IMR-90 (cell line): ENCODE results near the gene GAMT. TPM values are rescaled to one million over a fixed set of nuclear protein-coding genes. Genes with fewer than 3 reads are reported as not detected.

Experiments used
- ATAC-seq: fragments of 200-7000 bp; cut with Tn5 transposase; 2 replicates; pipeline ENCODE4 v1.9.1; 2020; ENCODE audit warnings: low read depth, mild to moderate bottlenecking, moderate library complexity
- BruUV-seq: library from RNA; stranded (reverse); fragments of 400-500 nt; replicated peaks from 2 replicates; lab custom pipeline; 2021; lab: Mats Ljungman, UMichigan
- CTCF ChIA-PET: fragments of 300-600 bp; formaldehyde crosslinking; extraction: SDS; loops from one replicate; lab custom pipeline; 2021; ENCODE audit warnings: antibody characterized with exemption; lab: Yijun Ruan, JAX
- POLR2A ChIA-PET: fragments of 300-600 bp; sonication (Branson Sonifier 250); formaldehyde crosslinking; loops from one replicate; lab custom pipeline; 2022; ENCODE audit warnings: antibody characterized with exemption; ENCODE audit not compliant: unreplicated experiment; lab: Charles Lee
- DNase-seq: peaks from one replicate; pipeline ENCODE4 v3.0.0; 2013
- H2AFZ ChIP-seq: replicated peaks from 2 replicates; pipeline ENCODE3; 2013; ENCODE audit warnings: low read length, mild to moderate bottlenecking; ENCODE audit not compliant: poor library complexity
- H2AK5ac ChIP-seq: 2 replicates; pipeline ENCODE4 v1.6.1; 2013; ENCODE audit warnings: low read depth, low read length, inconsistent platforms
- H2AK9ac ChIP-seq: replicated peaks from 2 replicates; pipeline ENCODE3; 2013; ENCODE audit warnings: mild to moderate bottlenecking, low read depth, low read length, moderate library complexity; ENCODE audit not compliant: poor library complexity
- H2BK120ac ChIP-seq: 2 replicates; pipeline ENCODE4 v1.6.1; 2013; ENCODE audit warnings: low read depth, low read length, inconsistent platforms
- H2BK15ac ChIP-seq: 3 replicates; pipeline ENCODE4 v1.6.1; 2013; ENCODE audit warnings: low read depth, low read length, inconsistent platforms
- H2BK20ac ChIP-seq: 2 replicates; pipeline ENCODE4 v1.6.1; 2013; ENCODE audit warnings: low read depth, mild to moderate bottlenecking, inconsistent platforms, low read length, moderate library complexity
- H2BK5ac ChIP-seq: 2 replicates; pipeline ENCODE4 v1.6.1; 2013; ENCODE audit warnings: mild to moderate bottlenecking, low read depth, low read length, inconsistent platforms; ENCODE audit not compliant: poor library complexity, severe bottlenecking
- H3K14ac ChIP-seq: replicated peaks from 2 replicates; pipeline ENCODE4 v1.6.1; 2013; ENCODE audit warnings: low read depth, low read length, inconsistent platforms
- H3K18ac ChIP-seq: 2 replicates; pipeline ENCODE4 v1.6.1; 2013; ENCODE audit warnings: low read depth, low read length, control low read depth
- H3K23ac ChIP-seq: 2 replicates; pipeline ENCODE4 v1.6.1; 2013; ENCODE audit warnings: low read depth, low read length, inconsistent platforms
- H3K27ac ChIP-seq: 2 replicates; pipeline ENCODE4 v1.5.1; 2013; ENCODE audit warnings: mild to moderate bottlenecking, control low read depth, low read length; ENCODE audit not compliant: insufficient read depth
- H3K27me3 ChIP-seq: 2 replicates; pipeline ENCODE4 v1.6.1; 2013; ENCODE audit warnings: low read length; ENCODE audit not compliant: control insufficient read depth, insufficient read depth
- H3K36me3 ChIP-seq: 2 replicates; pipeline ENCODE4 v1.6.1; 2013; ENCODE audit warnings: low read length, mixed read lengths; ENCODE audit not compliant: control insufficient read depth, insufficient read depth
- H3K4ac ChIP-seq: 2 replicates; pipeline ENCODE4 v1.6.1; 2013; ENCODE audit warnings: low read depth, low read length, inconsistent platforms
- H3K4me1 ChIP-seq: 2 replicates; pipeline ENCODE4 v1.6.1; 2013; ENCODE audit warnings: low read length, mixed read lengths; ENCODE audit not compliant: control insufficient read depth, insufficient read depth
- H3K4me2 ChIP-seq: 2 replicates; pipeline ENCODE4 v1.6.1; 2013; ENCODE audit warnings: low read depth, mild to moderate bottlenecking, control low read depth, low read length, moderate library complexity
- H3K4me3 ChIP-seq: 2 replicates; pipeline ENCODE4 v1.5.1; 2013; ENCODE audit warnings: low read depth, mild to moderate bottlenecking, control low read depth, low read length, moderate library complexity; ENCODE audit not compliant: insufficient read depth
- H3K56ac ChIP-seq: 2 replicates; pipeline ENCODE4 v1.6.1; 2013; ENCODE audit warnings: low read length, inconsistent platforms; ENCODE audit not compliant: insufficient read depth; ENCODE audit errors: extremely low read depth
- H3K79me1 ChIP-seq, 2 experiments: 2 replicates each; pipeline ENCODE4 v1.6.1; 2013; ENCODE audit warnings: low read length in 2 of 2, inconsistent platforms in 1 of 2, low read depth in 1 of 2
- H3K9ac ChIP-seq: 2 replicates; pipeline ENCODE4 v1.6.1; 2013; ENCODE audit warnings: low read depth, low read length, control low read depth
- H3K9me1 ChIP-seq: 2 replicates; pipeline ENCODE4 v1.6.1; 2013; ENCODE audit warnings: low read length, inconsistent platforms; ENCODE audit not compliant: insufficient read depth
- H3K9me3 ChIP-seq: 2 replicates; pipeline ENCODE4 v1.6.1; 2013; ENCODE audit warnings: low read length; ENCODE audit not compliant: control insufficient read depth, insufficient read depth
- H4K20me1 ChIP-seq: 2 replicates; pipeline ENCODE4 v1.6.1; 2013; ENCODE audit warnings: low read length, inconsistent platforms; ENCODE audit not compliant: insufficient read depth
- H4K5ac ChIP-seq: 2 replicates; pipeline ENCODE4 v1.6.1; 2013; ENCODE audit warnings: mild to moderate bottlenecking, low read depth, low read length, control low read depth
- H4K8ac ChIP-seq, 2 experiments: 2 replicates each; pipeline ENCODE4 v1.6.1; 2013; ENCODE audit warnings: low read depth in 2 of 2, low read length in 2 of 2, control low read depth in 1 of 2, inconsistent platforms in 1 of 2
- H4K91ac ChIP-seq: 2 replicates; pipeline ENCODE4 v1.6.1; 2013; ENCODE audit warnings: low read depth, low read length, inconsistent platforms; ENCODE audit not compliant: insufficient read depth
- BHLHE40 ChIP-seq: fragments of 150-350 bp; IDR thresholded peaks from 2 replicates; pipeline ENCODE4 v1.6.1; 2016; ENCODE audit warnings: mild to moderate bottlenecking, low read depth, low read length
- CEBPB ChIP-seq: IDR thresholded peaks from 2 replicates; pipeline ENCODE4 v1.6.1; 2012; ENCODE audit warnings: low read depth, low read length, improper control_type of control experiment
- CHD1 ChIP-seq: IDR thresholded peaks from 2 replicates; pipeline ENCODE4 v1.6.1; 2012; ENCODE audit warnings: low read depth, low read length, improper control_type of control experiment
- ELK1 ChIP-seq: fragments of 150-350 bp; IDR thresholded peaks from 2 replicates; pipeline ENCODE4 v1.6.1; 2016; ENCODE audit warnings: low read depth, mild to moderate bottlenecking, low read length, moderate library complexity, borderline replicate concordance
- FOS ChIP-seq: fragments of 150-350 bp; IDR thresholded peaks from 2 replicates; pipeline ENCODE4 v1.6.1; 2016; ENCODE audit warnings: low read depth, low read length
- MAZ ChIP-seq: IDR thresholded peaks from 2 replicates; pipeline ENCODE4 v1.6.1; 2012; ENCODE audit warnings: low read depth, mild to moderate bottlenecking, low read length, improper control_type of control experiment, moderate library complexity, borderline replicate concordance
- NFE2L2 ChIP-seq: fragments of 150-350 bp; IDR thresholded peaks from 2 replicates; pipeline ENCODE4 v1.6.1; 2016; ENCODE audit warnings: low read depth, mild to moderate bottlenecking, low read length
- POLR2A ChIP-seq: IDR thresholded peaks from 2 replicates; pipeline ENCODE4 v1.6.1; 2012; ENCODE audit warnings: mild to moderate bottlenecking, low read depth, low read length
- RAD21 ChIP-seq: IDR thresholded peaks from 2 replicates; pipeline ENCODE4 v1.6.1; 2012; ENCODE audit warnings: low read length, improper control_type of control experiment
- RFX5 ChIP-seq: IDR thresholded peaks from 2 replicates; pipeline ENCODE4 v1.8.0; 2012; ENCODE audit warnings: low read depth, mild to moderate bottlenecking, low read length, moderate library complexity
- WGBS, 2 experiments: methylation state at CpG; one replicate each; pipeline versions ENCODE4 v1.1.5 to v1.1.7; 2013; ENCODE audit warnings: missing lambda C conversion rate in 2 of 2; ENCODE audit not compliant: insufficient read length in 1 of 2; ENCODE audit errors: extremely low coverage in 2 of 2; 5-methylcytosine and 5-hydroxymethylcytosine counted together
- dilution Hi-C: fragments of 300-500 bp; cut with HindIII; formaldehyde crosslinking; loops from one replicate; pipeline ENCODE4 v1.14.3; 2018; ENCODE audit warnings: low sequenced_read_pairs; ENCODE audit not compliant: unreplicated experiment
- in situ Hi-C: fragments of 300-500 bp; cut with MboI; formaldehyde crosslinking; loops from 3 replicates; pipeline ENCODE4 v1.14.3; 2019; ENCODE audit warnings: low sequenced_read_pairs, inconsistent platforms, mixed read lengths
- intact Hi-C: fragments of 100-400 bp; cut with micrococcal nuclease; formaldehyde crosslinking; loops from 2 replicates; pipeline ENCODE4 v1.10.0; 2022
- polyA plus RNA-seq, 3 experiments: library from polyadenylated mRNA; depleted of rRNA; stranded (reverse); fragments of >200 nt; gene quantifications; 2 replicates each; pipeline ENCODE4 v1.2.3, GENCODE V29; 2012; ENCODE audit warnings: low replicate concordance in 1 of 3
- total RNA-seq: library from RNA; depleted of rRNA; stranded (reverse); fragments of >200 nt; gene quantifications from 2 replicates; pipeline ENCODE4 v1.2.3, GENCODE V29; 2012

Gene GAMT
- total and polyA plus RNA-seq, 2 of the 4 experiments (the other 2 are of a cell fraction) = 22.8 to 51.8 TPM

GRCh38 chr19:1441022-1441426 is 39.7 kb upstream of the GAMT start:
- H2BK20ac ChIP-seq = no peak overlapping the region
- no peaks in the 10 kb centered on the region; the same call in 1 of the 2 replicates for H3K9me1 ChIP-seq
- no peak overlapping the region for H3K4me3 ChIP-seq
- no peak overlapping the region for H3K18ac ChIP-seq
- no peak overlapping the region for H3K56ac ChIP-seq
- no peak overlapping the region for H3K23ac ChIP-seq
- no peak overlapping the region for H3K4ac ChIP-seq
- peak overlapping the region; percentile 33 for H2AFZ ChIP-seq
- no peaks in the 10 kb centered on the region for H3K9me3 ChIP-seq
- DNase-seq (no peak), ATAC-seq (no peak)
- peaks cover 11% of the 10 kb centered on the region for H3K4me1 ChIP-seq
- CTCF ChIA-PET = no interaction called here
- TF ChIP-seq ELK1 (no peak), RAD21 (no peak), POLR2A (no peak), CEBPB (no peak), CHD1 (no peak), BHLHE40 (no peak), MAZ (no peak), FOS (no peak), RFX5 (no peak), NFE2L2 (no peak)
- no peak overlapping the region for H3K27ac ChIP-seq
- no peak overlapping the region for H4K91ac ChIP-seq
- H4K8ac ChIP-seq = no peak overlapping the region
- H3K27me3 ChIP-seq = peaks cover 2% of the 10 kb centered on the region; the same call in 1 of the 2 replicates
- H2BK5ac ChIP-seq = no peak overlapping the region
- WGBS, 2 experiments = 100% methylated on average over 1 of the region's 9 CpGs; no CpG with 5 or more reads in 1 of the 2 experiments
- H3K14ac ChIP-seq = no peak overlapping the region
- no peak overlapping the region for H3K4me2 ChIP-seq
- H2AK9ac ChIP-seq = no peak overlapping the region
- peaks cover 15 to 35% of the 10 kb centered on the region in 2 experiments; a peak in 3 of 4 replicates for H3K79me1 ChIP-seq
- dilution Hi-C loops (no loop called here), intact Hi-C loops (no loop called here), in situ Hi-C loops (no loop called here)
- H2AK5ac ChIP-seq = no peak overlapping the region
- peaks cover 59% of the 10 kb centered on the region for H4K20me1 ChIP-seq
- POLR2A ChIA-PET = no interaction called here
- peaks cover 31% of the 10 kb centered on the region for H3K36me3 ChIP-seq
- BruUV-seq = no TSS peak
- H4K5ac ChIP-seq = no peak overlapping the region
- H2BK120ac ChIP-seq = no peak overlapping the region
- H2BK15ac ChIP-seq = no peak overlapping the region
- H3K9ac ChIP-seq = no peak overlapping the region
